ENCODE measurements around the gene TAMALIN. TPM values are rescaled to one million over a fixed set of nuclear protein-coding genes. Genes with fewer than 3 reads are reported as not detected.

TAMALIN gene
- total RNA-seq, 2 experiments from 2014 or later = 26.0 to 26.4 TPM

DNA sequence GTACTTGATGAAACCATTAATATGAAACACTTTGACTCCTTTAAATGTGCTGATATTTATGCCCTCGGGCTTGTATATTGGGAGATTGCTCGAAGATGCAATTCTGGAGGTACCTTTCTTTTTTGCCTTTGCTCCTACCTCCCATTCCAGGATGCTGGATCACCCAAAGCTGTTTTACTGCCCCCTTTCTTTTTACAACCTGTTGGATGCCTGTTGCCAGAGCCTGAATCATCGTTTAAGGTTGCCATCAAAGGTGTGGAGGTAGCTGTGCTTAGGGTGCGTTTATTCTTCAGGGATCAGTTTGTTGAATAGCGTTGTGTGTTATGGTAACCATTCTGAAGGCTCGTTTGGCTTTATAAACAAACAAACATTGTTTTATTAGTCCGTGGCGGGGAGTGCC is 19.9 kb upstream of the TAMALIN start:
- no peak overlapping the region for H3K27ac Mint-ChIP-seq
- H3K4me3 Mint-ChIP-seq = no peak overlapping the region
- POLR2A ChIA-PET = no interaction called here
- CTCF ChIA-PET = interaction anchor here (1.0 to 19.7 kb wide), 2 partner anchors 35 to 591 kb away, joined by 3 to 411 read pairs; no protein-coding TSS in a partner anchor
- TF ChIP-seq, protein P1, sequence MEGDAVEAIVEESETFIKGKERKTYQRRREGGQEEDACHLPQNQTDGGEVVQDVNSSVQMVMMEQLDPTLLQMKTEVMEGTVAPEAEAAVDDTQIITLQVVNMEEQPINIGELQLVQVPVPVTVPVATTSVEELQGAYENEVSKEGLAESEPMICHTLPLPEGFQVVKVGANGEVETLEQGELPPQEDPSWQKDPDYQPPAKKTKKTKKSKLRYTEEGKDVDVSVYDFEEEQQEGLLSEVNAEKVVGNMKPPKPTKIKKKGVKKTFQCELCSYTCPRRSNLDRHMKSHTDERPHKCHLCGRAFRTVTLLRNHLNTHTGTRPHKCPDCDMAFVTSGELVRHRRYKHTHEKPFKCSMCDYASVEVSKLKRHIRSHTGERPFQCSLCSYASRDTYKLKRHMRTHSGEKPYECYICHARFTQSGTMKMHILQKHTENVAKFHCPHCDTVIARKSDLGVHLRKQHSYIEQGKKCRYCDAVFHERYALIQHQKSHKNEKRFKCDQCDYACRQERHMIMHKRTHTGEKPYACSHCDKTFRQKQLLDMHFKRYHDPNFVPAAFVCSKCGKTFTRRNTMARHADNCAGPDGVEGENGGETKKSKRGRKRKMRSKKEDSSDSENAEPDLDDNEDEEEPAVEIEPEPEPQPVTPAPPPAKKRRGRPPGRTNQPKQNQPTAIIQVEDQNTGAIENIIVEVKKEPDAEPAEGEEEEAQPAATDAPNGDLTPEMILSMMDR (IDR thresholded peaks at IDR 0.05) = no peak
- DNase-seq (no peak), ATAC-seq (no peak)
- intact Hi-C loops (cut with micrococcal nuclease) = no loop called here
- H3K27me3 Mint-ChIP-seq = no peaks in the 10 kb centered on the region
- H3K9me3 Mint-ChIP-seq = no peaks in the 10 kb centered on the region
- no peaks in the 10 kb centered on the region for H3K4me1 Mint-ChIP-seq (ENCODE audit: low read depth)
- peaks cover 5% of the 10 kb centered on the region for H3K36me3 Mint-ChIP-seq (ENCODE audit: low read depth)

GRCh38 chr12:51992246-51992645 is 14.5 kb upstream of the TAMALIN start:
- intact Hi-C loops (cut with micrococcal nuclease) = loop anchor here (2.0 kb wide), 1 partner anchor 33 kb away; no protein-coding TSS in a partner anchor
- DNase-seq = no peak
- Mint-ChIP-seq H3K27me3 (no peaks in the 10 kb centered on the region), H3K27ac (no peak overlapping the region), H3K4me1 (ENCODE audit: low read depth) (peaks cover 7% of the 10 kb centered on the region), H3K4me3 (no peak overlapping the region), H3K9me3 (no peaks in the 10 kb centered on the region), H3K36me3 (ENCODE audit: low read depth) (peaks cover 4% of the 10 kb centered on the region)
- CTCF ChIA-PET = interaction anchor here (1.1 to 19.7 kb wide), 15 partner anchors 8 to 164 kb away, joined by 3 to 411 read pairs (median 9); partner anchors contain the start of genes ATG101 and TAMALIN
- POLR2A ChIA-PET = interaction anchor here (0.6 to 1.3 kb wide), 3 partner anchors 14 to 30 kb away, joined by 3 to 4 read pairs (median 3); no protein-coding TSS in a partner anchor
- no peak for ATAC-seq
- TF ChIP-seq, protein P1 (IDR thresholded peaks at IDR 0.05) = no peak

DNA sequence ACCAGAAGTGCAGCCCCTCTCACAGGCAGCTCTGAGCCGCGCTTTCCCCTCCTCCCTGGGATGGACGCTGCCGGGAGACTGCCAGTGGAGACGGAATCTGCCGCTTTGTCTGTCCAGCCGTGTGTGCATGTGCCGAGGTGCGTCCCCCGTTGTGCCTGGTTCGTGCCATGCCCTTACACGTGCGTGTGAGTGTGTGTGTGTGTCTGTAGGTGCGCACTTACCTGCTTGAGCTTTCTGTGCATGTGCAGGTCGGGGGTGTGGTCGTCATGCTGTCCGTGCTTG is 12.3 kb upstream of the TAMALIN start:
- ChIA-PET POLR2A (interaction anchor here (1.0 to 1.5 kb wide), 2 partner anchors 12 to 14 kb away, joined by 3 to 4 read pairs; partner anchors contain the start of gene TAMALIN), CTCF (interaction anchor here (1.3 to 19.7 kb wide), 5 partner anchors 10 to 125 kb away, joined by 3 to 411 read pairs (median 14); partner anchors contain the start of gene TAMALIN)
- Mint-ChIP-seq H3K36me3 (ENCODE audit: low read depth) (peaks cover 4% of the 10 kb centered on the region), H3K4me3 (no peak overlapping the region), H3K4me1 (ENCODE audit: low read depth) (peaks cover 9% of the 10 kb centered on the region), H3K27ac (no peak overlapping the region), H3K9me3 (no peaks in the 10 kb centered on the region), H3K27me3 (no peaks in the 10 kb centered on the region)
- intact Hi-C loops (cut with micrococcal nuclease) = no loop called here
- DNase-seq (no peak), ATAC-seq (no peak)
- TF ChIP-seq, protein P1 (IDR thresholded peaks at IDR 0.05) = no peak

DNA sequence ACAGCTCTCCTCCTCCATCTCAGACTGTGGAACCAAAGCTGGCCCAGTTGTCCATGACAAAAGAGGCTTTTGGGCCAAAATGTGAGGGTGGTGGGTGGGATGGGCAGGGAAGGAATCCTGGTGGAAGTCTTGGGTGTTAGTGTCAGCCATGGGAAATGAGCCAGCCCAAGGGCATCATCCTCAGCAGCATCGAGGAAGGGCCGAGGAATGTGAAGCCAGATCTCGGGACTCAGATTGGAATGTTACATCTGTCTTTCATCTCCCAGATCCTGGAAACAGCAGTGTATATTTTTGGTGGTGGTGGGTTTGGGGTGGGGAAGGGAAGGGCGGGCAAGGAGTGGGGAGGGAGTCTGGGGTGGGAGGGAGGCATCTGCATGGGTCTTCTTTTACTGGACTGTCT is 11.8 kb upstream of the TAMALIN start:
- Mint-ChIP-seq H3K27me3 (no peaks in the 10 kb centered on the region), H3K27ac (no peak overlapping the region), H3K4me3 (no peak overlapping the region), H3K9me3 (no peaks in the 10 kb centered on the region), H3K4me1 (ENCODE audit: low read depth) (peaks cover 12% of the 10 kb centered on the region), H3K36me3 (ENCODE audit: low read depth) (peaks cover 4% of the 10 kb centered on the region)
- CTCF ChIA-PET = interaction anchor here (1.6 to 19.7 kb wide), 3 partner anchors 10 to 125 kb away, joined by 4 to 411 read pairs (median 56); partner anchors contain the start of gene TAMALIN
- TF ChIP-seq, protein P1 (IDR thresholded peaks at IDR 0.05) = no peak
- intact Hi-C loops (cut with micrococcal nuclease) = no loop called here
- POLR2A ChIA-PET = interaction anchor here (1.0 to 1.5 kb wide), 2 partner anchors 12 to 13 kb away, joined by 3 to 4 read pairs; partner anchors contain the start of gene TAMALIN
- ATAC-seq = no peak
- DNase-seq = no peak

DNA sequence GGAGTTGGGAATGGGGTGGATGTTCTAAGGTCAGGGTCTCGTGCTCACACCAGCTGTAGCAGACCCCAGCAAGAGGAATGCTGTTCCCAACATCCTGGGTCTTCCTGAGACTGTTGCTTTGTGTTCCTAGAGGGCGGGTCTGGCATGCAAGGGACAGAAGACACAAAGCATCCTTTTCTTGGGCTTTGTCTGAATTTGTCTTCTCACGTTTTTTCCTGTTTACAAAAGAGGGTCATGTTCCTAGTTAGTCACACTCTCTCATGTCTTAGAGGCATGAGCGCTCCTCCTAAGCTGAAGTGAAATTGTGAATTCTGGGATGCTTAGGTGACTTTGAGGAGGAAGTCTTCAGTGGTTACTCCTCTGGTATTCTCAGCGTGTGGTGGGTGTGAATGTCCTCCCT is 9.6 kb upstream of the TAMALIN start:
- H3K4me3 Mint-ChIP-seq = no peak overlapping the region
- TF ChIP-seq, protein P1 (IDR thresholded peaks at IDR 0.05) = no peak
- H3K4me1 Mint-ChIP-seq (ENCODE audit: low read depth) = peaks cover 12% of the 10 kb centered on the region
- intact Hi-C loops (cut with micrococcal nuclease) = no loop called here
- POLR2A ChIA-PET = interaction anchor here (1.0 to 1.3 kb wide), 3 partner anchors 13 to 26 kb away, joined by 3 to 4 read pairs (median 3); no protein-coding TSS in a partner anchor
- no peak overlapping the region for H3K27ac Mint-ChIP-seq
- CTCF ChIA-PET = interaction anchor here (1.1 to 19.7 kb wide), 5 partner anchors 25 to 124 kb away, joined by 3 to 411 read pairs (median 4); partner anchors contain the start of gene ATG101
- no peak for ATAC-seq
- no peaks in the 10 kb centered on the region for H3K9me3 Mint-ChIP-seq
- no peaks in the 10 kb centered on the region for H3K27me3 Mint-ChIP-seq
- H3K36me3 Mint-ChIP-seq (ENCODE audit: low read depth) = peaks cover 4% of the 10 kb centered on the region
- no peak for DNase-seq
